ENCODE data around the gene MYH7B.
A peak's percentile ranks its signal among the peaks of the same experiment; 100 is the strongest.

MYH7B gene

DNA sequence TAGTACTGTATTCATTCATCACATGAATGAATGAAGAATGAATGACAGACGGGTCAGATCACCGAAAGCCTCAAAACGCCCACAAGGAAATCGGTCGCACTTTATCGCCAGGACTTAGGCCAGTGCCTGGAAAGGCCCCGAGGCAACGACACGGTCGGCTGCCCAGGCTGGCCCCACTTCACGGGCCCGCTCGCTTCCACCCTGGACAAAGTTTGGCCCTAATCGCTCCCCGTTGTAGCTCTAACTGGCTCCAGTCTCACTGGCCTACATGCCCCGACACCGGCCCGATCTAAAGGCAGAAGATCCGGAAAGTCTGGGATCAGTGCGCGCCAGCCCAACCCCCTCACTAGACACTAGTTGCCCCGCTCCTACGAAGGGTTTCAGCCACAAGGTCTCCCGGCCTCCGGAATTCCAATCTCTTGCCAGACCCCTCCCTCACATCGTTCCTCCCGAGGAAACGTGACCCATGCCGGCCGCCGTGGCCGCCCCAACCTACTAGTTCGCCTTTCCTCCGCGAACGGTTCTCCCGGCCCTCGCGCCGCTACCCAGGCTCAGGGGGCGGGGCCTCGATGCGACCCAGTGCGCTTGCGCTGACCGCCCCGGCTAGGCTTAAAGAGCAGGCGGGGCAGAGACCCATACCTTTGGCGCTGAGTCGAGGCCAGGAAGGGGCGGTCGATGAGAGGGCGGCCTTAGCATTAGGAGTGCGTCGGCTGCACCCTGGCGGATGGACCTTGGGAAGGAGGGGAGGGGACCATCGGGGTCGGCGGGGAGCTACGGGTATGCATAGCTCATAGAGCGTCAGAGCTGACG lies at the start of gene MYH7B, which contains the start of gene GSS:
TSS of gene MYH7B (plus strand) at position 638 of the 810 bp plus-strand sequence. CDS start 22,138 bp downstream, outside the sequence.
TSS of gene GSS (minus strand) at position 576 of the 810 bp plus-strand sequence. CDS start 3,954 bp downstream, outside the sequence.
- TF ChIP-seq FOXA1 (IDR thresholded peaks at IDR 0.05) (no peak), HDGF (IDR thresholded peaks at IDR 0.05; ENCODE audit: borderline replicate concordance) (no peak), L3MBTL2 (conservative IDR thresholded peaks at IDR 0.05) (peak; percentile 40), LEF1 (IDR thresholded peaks at IDR 0.05; ENCODE audit: borderline replicate concordance) (no peak), NFRKB (IDR thresholded peaks at IDR 0.05) (no peak)
- TF ChIP-seq, protein P1, sequence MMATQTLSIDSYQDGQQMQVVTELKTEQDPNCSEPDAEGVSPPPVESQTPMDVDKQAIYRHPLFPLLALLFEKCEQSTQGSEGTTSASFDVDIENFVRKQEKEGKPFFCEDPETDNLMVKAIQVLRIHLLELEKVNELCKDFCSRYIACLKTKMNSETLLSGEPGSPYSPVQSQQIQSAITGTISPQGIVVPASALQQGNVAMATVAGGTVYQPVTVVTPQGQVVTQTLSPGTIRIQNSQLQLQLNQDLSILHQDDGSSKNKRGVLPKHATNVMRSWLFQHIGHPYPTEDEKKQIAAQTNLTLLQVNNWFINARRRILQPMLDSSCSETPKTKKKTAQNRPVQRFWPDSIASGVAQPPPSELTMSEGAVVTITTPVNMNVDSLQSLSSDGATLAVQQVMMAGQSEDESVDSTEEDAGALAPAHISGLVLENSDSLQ (IDR thresholded peaks at IDR 0.05), result peak; percentile 47; the same call in 1 of the 2 replicates
- DNase-seq (ENCODE audit: extremely low spot score), result peak; percentile 97
- ChIA-PET POLR2A (interaction anchor here (0.6 to 1.9 kb wide), 15 partner anchors 9 to 515 kb away, joined by 3 to 16 read pairs (median 3); partner anchors contain the start of genes ACSS2 and GGT7), CTCF (interaction anchor here (0.7 to 1.5 kb wide), 3 partner anchors 80 to 1039 kb away, joined by 3 to 4 read pairs (median 3); no protein-coding TSS in a partner anchor)

- POLR2A ChIA-PET, result no interaction called here
Measured at GRCh38 chr20:34907616-34908469, 47.8 kb upstream of the MYH7B start.

DNA sequence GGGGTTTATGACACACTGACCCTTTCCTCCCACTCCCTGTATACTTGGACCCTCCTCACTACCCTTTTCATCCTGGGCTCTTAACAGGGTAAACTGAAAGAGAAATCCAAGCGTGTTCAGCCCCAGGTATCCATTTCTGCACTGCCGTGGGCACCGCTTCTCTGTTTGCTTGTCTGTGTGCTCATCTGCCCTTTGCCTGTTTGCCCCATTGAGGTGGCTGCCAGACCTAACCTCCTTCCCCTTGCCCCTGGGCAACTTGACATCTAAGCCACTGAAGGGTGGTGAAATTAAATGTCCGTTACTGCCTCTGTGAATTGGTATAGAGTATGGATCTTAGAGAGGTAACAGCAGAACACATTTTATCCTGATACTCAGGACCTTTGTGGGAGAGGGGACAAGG lies 40.5 kb upstream of the MYH7B start:
- ChIA-PET CTCF (no interaction called here), POLR2A (no interaction called here)
- no peak for TF ChIP-seq ARNT (IDR thresholded peaks at IDR 0.05)
- TF ChIP-seq, protein P1 (IDR thresholded peaks at IDR 0.05), result no peak
- no peak for TF ChIP-seq FOXA1 (IDR thresholded peaks at IDR 0.05)
- TF ChIP-seq FOXM1 (IDR thresholded peaks at IDR 0.05; ENCODE audit: borderline replicate concordance), result no peak
- no peak for TF ChIP-seq BHLHE40 (IDR thresholded peaks at IDR 0.05; ENCODE audit: borderline replicate concordance)
- no peak for TF ChIP-seq SUZ12 (IDR thresholded peaks at IDR 0.05)
- DNase-seq (ENCODE audit: extremely low spot score), result no peak

More at GRCh38 chr20:34907616-34908469, 47.8 kb upstream of the MYH7B start:
- CTCF ChIA-PET, result interaction anchor here (0.6 kb wide), 1 partner anchor 334 kb away, joined by 6 read pairs; no protein-coding TSS in a partner anchor
- TF ChIP-seq HDGF (IDR thresholded peaks at IDR 0.05; ENCODE audit: borderline replicate concordance), result no peak
- no peak for TF ChIP-seq ARNT (IDR thresholded peaks at IDR 0.05)
- TF ChIP-seq L3MBTL2 (conservative IDR thresholded peaks at IDR 0.05), result no peak
- TF ChIP-seq BHLHE40 (IDR thresholded peaks at IDR 0.05; ENCODE audit: borderline replicate concordance), result no peak
- no peak for TF ChIP-seq SP1 (IDR thresholded peaks at IDR 0.05)
- TF ChIP-seq NFRKB (IDR thresholded peaks at IDR 0.05), result no peak
- TF ChIP-seq FOXA1 (IDR thresholded peaks at IDR 0.05), result no peak
- TF ChIP-seq TARDBP (IDR thresholded peaks at IDR 0.05), result no peak
- TF ChIP-seq SUZ12 (IDR thresholded peaks at IDR 0.05), result no peak
- DNase-seq (ENCODE audit: extremely low spot score), result no peak

DNA sequence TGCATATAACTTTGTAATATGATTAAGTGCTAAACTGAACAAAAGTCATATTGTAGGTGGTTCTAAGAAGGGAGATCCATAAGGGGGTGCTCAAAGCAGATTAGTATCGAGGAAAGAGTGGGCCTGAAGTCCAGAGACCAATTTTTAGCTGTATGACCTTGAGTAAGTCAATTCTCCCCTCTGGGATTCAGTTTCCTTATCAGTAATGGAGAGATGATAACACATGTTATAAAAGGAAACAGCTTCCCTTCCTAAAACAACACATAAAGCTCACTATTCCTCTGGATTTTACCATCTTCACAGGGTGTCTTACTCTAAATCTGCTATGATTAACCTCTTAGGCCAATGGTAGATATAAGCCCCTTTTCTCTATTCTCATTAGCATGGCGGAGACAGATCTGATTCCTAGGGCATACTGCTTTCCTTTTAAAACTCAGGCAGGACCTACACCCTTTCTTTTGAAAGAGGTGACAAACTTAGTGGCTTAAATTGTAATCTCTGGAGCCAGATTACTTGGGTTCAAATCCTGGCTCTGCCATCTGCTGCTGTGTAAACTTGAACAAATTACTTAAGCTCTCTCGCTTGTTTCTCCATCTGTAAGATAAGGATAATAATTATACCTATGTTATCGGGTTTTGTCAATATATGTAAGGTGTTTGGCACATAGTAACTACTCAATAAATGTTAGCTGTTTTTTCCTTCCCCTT lies 39.8 kb upstream of the MYH7B start:
- no peak for TF ChIP-seq FOXK2 (IDR thresholded peaks at IDR 0.05)
- no peak for TF ChIP-seq ARNT (IDR thresholded peaks at IDR 0.05)
- TF ChIP-seq L3MBTL2 (conservative IDR thresholded peaks at IDR 0.05), result no peak
- TF ChIP-seq LEF1 (IDR thresholded peaks at IDR 0.05; ENCODE audit: borderline replicate concordance), result no peak
- TF ChIP-seq FOXA1 (IDR thresholded peaks at IDR 0.05), result no peak
- TF ChIP-seq, protein P1 (IDR thresholded peaks at IDR 0.05), result no peak
- no peak for TF ChIP-seq BHLHE40 (IDR thresholded peaks at IDR 0.05; ENCODE audit: borderline replicate concordance)
- no peak for TF ChIP-seq SP1 (IDR thresholded peaks at IDR 0.05)
- TF ChIP-seq SUZ12 (IDR thresholded peaks at IDR 0.05), result no peak
- TF ChIP-seq FOXM1 (IDR thresholded peaks at IDR 0.05; ENCODE audit: borderline replicate concordance), result no peak
- no peak for TF ChIP-seq NFRKB (IDR thresholded peaks at IDR 0.05)
- no peak for TF ChIP-seq TARDBP (IDR thresholded peaks at IDR 0.05)
- no peak for TF ChIP-seq ELF4 (IDR thresholded peaks at IDR 0.05)
- ChIA-PET POLR2A (no interaction called here), CTCF (no interaction called here)
- DNase-seq (ENCODE audit: extremely low spot score), result no peak

DNA sequence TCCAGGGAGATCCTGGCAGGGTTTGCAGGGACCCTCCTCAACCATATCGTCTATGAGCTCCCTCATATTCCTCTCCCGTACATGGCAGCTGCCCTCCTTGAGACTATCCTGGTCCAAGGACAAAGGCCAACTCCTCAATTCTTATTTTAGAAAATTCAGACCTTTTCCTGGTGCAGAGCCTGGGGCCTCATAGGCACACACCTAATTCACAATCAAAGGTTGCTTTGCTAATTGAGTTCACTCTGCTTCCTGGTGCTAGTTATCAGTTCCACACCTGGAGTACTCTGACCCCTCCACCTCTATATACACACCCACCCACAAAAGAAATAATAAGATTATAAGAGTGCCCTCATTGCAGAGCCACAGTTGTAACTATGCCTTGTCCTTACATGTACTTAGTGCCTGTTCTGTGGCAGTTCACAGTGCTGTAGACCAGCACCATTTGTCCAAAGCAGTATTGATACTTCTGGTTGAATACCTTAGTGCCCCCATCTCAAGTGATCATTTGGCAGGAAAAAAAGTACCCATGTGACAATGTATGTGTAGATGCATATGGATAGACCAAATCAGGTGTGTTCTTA lies 38.8 kb upstream of the MYH7B start:
- ChIA-PET CTCF (no interaction called here), POLR2A (no interaction called here)
- DNase-seq (ENCODE audit: extremely low spot score), result no peak
- TF ChIP-seq SP1 (IDR thresholded peaks at IDR 0.05) (no peak), HDGF (IDR thresholded peaks at IDR 0.05; ENCODE audit: borderline replicate concordance) (no peak), CTBP1 (IDR thresholded peaks at IDR 0.05; ENCODE audit: borderline replicate concordance) (no peak), LEF1 (IDR thresholded peaks at IDR 0.05; ENCODE audit: borderline replicate concordance) (no peak), ELF4 (IDR thresholded peaks at IDR 0.05) (no peak), SUZ12 (IDR thresholded peaks at IDR 0.05) (no peak), L3MBTL2 (conservative IDR thresholded peaks at IDR 0.05) (no peak)
